Stimulated activated CD4-positive, alpha-beta T cell treated with anti-CD3 and anti-CD28 coated beads, Interleukin-15, amount 100 ng/mL, for 48 hours (primary cell): Measurements from ENCODE around the gene SH3BP1.

Experiments
- DNase-seq, 2 donors: peaks; one replicate each; pipeline ENCODE4 v3.0.0-alpha.2; 2020; ENCODE audit warnings: low read depth in 2 of 2

The SH3BP1 gene

DNA sequence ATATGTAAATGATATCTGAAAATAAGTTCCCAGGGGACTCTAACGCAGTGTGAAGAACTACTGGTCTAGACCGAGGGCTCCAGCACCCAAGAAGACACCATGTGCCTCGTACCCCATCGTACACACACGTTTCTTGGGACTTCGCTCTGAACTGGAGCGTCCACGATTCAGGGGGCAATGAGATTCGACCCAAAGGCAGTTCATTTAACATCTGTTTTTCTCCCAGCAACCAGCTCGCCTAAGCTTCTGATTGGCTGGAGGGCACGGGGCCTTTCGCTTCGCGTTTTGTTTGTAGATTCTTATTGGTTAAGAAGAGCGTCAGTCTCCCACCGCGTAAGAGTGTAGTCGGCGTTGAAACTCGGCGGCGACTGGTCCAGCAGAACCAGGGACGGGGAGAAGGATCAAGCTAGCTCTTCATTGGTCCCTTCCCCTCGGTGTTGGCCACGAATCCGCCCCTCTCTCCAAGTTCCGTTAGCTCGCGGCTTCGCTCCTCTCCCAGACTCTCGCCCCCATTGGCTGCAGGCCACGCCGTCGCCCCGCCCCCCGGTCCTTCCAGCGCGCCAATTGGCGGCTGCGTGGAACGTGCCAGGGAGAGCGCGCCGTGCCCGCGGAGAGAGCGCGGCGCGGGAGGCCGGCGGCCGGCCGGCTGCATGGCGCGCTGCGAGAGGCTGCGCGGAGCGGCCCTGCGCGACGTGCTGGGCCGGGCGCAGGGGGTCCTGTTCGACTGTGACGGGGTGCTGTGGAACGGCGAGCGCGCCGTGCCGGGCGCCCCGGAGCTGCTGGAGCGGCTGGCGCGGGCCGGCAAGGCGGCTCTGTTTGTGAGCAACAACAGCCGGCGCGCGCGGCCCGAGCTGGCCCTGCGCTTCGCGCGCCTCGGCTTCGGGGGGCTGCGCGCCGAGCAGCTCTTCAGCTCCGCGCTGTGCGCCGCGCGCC is 18.9 kb downstream of the SH3BP1 start, which contains the start of gene PDXP:
PDXP (plus strand) TSS at position 591 of the 933 bp plus-strand sequence; CDS start at position 651, 60 bp downstream.
- peak; percentile 97 for DNase-seq

DNA sequence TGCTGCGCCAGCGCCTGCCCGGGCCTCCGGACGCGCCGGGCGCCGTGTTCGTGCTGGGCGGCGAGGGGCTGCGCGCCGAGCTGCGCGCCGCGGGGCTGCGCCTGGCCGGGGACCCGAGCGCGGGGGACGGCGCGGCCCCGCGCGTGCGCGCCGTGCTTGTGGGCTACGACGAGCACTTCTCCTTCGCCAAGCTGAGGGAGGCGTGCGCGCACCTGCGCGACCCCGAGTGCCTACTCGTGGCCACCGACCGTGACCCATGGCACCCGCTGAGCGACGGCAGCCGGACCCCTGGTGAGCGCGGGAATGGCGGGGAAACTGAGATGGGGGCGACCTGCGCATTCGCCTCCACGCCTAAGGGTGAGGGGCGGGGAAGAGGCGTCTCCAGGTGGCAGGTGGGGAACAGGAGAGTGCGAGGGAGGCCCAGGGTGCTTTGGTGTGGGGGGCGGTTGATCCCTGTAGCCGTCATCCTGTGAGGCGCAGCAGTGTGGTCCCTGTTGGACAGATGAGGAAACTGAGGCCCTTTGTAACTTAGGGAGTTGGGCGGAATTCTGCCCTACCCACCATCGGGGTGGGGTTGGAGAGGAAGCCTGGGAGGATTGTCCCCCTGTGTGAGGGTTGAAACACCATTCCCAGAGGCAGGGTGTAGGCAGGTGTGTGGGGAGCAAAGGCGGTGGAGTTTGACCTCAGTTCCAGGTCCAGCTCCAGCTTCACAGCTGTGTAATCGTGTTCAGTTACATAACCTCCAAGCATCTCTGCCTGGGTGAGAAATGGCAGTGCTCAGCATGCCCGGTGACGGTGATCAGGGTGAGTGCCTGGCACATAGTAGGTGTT is 19.8 kb downstream of the SH3BP1 start:
- DNase-seq = no peak

DNA sequence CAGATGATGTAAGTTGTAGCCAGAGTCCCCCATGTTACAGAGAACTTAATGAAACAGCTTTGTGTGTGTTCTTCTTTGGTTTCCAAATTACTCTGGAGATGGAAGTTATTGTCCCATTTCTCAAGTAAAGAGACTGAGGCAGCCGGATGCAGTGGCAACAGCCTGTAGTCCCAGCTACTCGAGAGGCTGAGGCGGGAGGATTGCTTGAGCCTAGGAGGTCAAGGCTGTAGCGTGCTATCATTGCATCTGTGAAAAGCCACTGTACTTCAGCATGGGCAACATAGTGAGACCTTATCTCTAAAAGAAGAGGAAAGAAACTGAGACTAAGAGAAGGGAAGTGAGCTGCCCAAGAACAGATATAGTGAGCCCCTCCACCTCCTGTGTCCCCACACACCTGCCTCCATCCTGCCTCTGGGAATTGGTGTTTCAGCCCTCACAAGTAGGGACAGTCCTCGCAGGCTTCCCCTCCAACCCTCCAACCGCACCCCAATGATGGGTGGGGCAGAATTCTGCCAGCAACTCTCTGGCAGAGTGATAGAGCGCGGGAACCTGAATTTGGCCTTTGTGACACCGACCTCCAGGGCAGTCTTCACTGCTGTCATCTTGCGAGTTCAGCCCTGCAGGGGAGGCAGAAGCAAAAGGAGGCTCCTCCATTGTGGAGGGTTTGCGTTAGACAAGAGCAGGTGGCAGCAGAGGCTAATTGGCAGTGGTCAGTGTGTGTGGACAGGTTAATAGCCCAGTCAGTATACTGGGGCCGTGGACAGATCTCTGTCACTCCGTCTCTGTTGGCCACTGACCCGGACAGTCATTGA is 20.6 kb downstream of the SH3BP1 start:
- DNase-seq = no peak

DNA sequence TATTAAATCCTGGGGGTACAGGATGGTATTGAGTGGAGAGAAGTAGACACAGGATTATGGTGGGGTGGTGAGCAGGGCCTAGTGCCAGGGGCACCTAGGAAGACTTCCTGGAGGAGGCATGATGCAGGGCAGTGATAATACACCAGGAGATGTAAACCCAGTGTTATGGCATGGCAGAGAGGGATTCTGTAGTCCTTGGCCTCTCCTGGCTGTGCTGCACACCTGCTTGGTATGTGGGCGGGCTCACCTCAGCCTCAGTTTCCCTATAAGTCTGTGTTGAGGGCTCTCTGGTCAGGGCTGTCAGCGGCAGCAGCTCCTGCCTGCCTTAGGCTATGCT is 21.2 kb downstream of the SH3BP1 start:
- no peak for DNase-seq

DNA sequence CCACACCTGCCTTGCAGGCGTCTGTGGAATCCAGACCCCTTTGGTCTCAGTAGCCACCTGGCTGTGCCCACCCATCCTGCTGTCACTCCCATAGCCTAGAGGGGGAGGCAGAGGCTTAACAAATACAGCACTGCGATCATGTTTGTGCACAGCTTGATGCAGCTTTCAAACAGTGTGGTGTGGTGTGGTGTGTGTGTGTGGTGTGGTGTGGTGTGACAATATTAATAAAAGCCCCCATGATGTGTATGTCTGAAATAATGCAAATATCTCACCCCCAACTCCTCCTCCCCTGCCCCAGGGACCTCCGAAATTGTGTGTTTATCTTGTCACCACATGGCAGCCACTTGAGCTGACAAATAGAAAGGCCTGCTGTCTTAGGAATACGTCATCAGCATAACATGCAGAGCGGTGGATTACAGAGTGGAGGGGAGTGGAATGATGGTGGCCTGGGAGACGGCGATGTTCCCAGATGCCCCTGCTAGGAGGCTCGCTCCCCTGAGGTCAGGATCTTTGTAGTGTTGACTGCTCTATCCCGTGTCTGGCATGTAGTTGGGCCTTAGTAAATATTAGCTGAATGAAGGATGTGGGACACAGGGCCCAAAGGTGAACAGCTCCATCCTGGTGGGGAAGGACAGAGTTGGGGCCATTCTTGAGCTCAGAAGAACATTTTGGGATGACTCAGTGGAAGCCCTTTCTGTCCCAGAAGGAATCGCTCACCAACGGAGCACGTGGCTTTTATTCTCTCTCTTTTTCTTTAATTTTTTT is 21.9 kb downstream of the SH3BP1 start:
- DNase-seq = no peak

DNA sequence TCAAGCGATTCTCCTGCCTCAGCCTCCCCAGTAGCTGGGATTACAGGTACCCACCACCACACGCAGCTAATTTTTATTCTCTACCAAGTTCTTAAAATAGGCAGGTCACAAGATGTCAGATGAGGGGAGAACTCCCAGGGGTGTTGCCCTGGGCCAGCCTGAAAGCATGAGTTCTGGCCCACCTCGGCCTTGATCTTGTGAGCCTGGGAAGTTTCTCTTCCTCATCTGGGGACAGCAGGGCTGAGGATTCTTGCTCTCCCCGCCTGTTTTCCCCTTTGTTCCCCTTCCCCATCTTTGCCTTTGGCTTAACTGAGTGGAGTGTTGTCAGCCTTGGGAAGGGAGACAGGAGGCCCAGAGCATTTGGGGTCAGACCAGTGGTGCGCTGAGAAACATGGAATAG is 22.6 kb downstream of the SH3BP1 start:
- no peak for DNase-seq

DNA sequence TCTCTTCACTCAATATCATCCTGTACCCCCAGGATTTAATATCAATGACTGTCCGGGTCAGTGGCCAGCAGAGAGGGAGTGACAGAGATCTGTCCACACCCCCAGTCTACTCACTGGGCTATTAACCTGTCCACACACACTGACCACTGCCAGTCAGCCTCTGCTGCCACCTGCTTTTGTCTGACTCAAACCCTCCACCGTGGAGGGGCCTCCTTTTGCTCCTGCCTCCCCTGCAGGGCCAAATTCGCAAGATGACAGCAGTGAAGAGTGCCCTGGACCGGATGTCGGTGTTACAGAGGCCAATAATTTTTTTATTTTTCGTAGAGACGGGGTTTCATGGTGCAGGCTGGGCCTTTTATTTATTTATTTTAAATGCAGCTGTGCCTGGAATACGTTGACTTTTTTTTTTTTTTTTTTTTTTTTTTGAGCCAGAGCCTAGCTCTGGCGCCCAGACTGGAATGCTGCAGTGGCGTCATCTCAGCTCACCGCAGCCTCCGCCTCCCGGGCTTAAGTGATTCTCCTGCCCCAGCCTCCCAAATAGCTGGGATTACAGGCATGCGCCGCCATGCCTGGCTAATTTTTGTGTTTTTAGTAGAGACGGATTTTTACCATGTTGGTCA is 24.2 kb downstream of the SH3BP1 start:
- DNase-seq = no peak

DNA sequence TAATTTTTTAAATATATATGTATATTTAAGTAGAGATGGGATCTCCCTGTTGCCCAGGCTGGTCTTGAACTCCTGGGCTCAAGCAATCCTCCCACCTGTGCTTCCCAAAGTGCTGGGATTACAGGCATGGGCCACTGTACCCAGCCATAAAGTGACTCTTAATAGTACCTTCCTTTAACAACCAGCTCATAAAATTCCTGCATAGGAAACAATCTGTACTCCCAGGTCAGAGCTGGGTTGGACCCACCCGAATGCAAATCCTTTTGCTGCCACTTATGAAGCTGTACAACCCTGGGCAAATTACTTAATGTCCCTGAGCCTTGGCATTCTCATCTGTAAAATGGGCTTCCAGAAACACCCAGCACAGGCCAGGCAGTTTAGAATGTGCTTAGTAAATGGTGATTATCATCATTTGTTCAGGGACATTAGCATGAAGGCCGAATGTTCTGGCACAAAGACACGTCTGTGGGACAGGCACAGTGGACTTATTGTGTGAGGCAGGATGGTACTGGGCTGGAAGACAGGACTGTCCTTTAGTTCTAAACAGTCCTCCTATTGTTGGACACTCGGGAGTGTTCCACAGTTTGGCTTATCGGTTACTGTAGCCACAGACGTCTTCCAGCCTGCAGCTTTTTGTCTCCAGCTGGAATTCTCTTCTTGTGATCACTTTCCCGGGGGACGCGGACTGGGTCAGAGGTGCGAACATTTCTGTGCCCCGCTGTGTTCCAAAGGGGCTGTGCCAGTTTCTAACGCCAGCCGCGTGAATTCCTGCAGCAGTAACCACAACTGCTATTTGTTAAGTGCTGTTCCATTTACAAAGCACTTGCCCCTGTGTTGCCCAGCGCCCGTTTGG is 25.0 kb downstream of the SH3BP1 start:
- DNase-seq = no peak

DNA sequence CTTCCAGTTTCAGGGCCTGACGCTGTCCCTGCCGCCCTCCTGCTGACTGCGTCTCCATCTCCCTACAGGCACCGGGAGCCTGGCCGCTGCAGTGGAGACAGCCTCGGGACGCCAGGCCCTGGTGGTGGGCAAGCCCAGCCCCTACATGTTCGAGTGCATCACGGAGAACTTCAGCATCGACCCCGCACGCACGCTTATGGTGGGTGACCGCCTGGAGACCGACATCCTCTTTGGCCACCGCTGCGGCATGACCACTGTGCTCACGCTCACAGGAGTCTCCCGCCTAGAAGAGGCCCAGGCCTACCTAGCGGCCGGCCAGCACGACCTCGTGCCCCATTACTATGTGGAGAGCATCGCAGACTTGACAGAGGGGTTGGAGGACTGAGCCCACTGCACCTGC is 26.0 kb downstream of the SH3BP1 start:
- DNase-seq = no peak

DNA sequence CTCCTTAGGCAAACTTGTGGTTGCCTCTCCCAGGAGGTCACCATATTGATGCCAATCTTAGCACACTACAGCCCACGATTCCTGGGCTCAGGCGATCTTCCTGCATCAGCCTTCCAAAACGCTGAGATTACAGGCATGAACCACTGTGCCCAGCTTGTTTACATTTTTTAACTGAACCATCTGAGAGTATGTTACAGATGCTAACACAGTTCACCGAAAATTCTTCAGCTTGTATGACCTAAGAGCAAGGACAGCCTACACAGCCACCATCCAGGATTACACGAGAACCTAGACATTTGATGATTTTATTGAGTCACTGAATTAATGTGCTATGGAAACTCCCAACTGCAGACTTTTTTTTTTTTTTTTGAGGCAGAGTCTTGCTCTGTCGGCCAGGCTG is 30.1 kb downstream of the SH3BP1 start:
- DNase-seq = no peak

DNA sequence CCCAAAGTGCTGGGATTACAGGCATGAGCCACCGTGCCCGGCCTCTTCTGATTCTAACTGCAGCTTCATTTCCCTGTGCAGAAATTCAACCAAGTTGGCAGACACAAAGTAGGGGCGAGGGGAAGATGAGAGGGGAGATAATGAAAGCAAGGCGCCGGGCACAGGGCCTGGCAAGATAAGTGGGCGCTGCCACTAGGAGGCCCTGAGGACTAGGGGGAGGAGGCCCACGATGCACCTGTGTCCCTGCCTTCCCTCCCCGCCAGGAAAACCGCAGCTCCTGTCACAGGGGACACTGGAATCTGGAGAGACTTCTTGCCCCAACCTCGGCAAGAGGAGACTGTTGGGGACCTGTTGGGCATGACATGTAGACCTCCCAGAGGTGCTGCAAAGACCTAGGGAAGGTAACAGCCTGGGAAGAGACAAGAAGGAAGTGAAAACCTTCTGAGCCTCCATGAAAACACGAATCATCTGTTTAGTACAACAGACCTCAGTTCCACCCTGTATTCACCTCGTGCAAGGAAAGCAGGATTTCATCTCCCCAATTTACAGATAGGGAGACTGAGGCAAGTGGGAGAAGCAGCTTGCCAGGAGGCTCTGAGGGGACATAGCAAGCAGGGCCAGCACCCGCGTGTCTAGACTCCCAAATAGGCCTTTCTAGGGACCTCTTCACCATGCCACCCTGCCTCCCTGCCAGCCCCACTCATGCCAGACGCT is 32.9 kb downstream of the SH3BP1 start:
- DNase-seq = no peak

DNA sequence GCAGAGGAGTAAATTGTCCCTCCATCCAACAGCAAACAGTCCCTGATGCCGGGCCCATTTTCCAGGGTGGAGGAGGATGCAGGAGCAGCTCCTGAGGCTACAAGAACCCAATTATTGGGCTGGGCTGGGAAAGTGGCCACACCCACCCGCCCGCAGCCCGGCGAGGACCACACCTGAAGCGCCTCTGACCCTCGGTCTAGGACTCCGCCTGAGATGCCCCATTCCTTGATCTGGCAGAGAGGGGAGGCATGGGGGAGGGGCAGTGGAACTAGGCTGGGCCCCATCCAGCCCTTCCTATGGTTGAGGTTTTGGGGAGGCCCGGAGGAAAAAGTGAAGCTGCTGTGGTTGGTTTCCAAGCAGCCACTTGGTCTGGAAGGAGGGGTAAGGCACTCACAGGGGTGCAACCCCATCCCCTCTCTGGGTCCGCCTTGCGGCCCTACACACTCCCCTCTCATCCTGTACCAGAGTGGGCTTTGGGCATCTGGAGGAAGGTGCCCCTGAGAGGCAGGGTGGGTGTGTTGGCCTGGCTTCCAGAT is 33.5 kb downstream of the SH3BP1 start:
- DNase-seq = no peak

DNA sequence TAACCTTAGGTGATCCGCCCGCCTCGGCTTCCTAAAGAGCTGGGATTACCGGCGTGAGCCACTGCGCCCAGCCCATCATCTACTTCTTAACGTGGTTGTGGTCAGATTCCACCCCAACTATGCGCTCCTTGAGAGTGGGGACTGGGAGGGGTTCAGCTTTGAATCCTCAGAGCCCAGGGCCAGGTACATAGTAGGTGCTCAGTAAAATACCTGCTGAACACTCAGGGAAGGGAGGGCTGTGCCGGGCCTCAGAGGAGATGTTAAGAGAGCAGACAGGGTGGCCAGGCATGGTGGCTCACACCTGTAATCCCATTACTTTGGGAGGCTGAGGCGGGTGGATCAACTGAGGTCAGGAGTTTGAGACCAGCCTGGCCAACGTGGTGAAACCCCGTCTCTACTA is 34.8 kb downstream of the SH3BP1 start:
- DNase-seq = no peak

DNA sequence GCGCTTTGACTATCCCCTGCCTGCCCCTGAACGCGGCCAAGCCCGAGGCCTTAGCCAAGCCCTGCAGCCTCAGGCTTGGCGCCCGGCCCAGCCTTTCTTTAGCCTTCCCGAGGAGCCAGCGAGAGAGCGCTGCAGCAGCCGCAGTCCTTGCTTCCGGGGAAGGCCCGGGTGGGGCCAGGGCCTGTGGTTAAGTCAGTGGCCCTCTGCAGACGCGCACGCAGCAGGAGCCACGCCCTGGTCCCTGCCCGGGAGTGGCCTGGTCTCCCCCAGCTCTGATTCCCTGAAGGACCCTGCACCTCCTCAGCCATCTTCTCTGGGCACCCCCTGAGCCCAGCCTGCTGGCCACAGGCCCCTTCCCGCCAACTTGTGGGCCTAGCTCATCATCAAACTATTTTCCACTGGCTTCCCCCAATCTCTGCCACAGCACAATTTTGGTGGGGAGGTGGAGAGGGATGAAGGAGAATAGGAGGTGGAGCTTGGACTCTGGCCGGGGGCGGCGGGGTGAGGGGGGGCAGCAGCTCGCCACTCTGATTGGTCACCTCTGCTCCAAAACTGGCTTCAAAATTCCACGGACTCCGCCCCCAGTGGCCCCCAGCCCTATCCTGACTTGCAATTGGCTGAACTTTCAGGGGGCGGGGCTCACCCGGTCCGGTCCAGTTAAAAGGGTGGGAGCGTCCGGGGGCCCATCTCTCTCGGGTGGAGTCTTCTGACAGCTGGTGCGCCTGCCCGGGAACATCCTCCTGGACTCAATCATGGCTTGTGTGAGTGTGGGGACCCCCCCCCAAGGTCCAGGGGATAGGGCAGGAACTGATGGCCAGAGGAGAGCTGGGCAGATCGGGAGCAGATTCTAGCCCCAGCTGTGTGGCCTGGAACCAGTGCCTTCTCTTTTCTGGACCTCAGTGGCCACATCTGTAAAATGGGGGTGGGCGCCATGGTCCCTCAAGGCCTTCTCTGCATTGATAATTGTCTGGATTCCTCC is 35.8 kb downstream of the SH3BP1 start, which contains the start of gene LGALS1:
LGALS1 (plus strand) TSS at position 686 of the 979 bp plus-strand sequence; CDS start at position 753, 67 bp downstream.
- DNase-seq = peak; percentile 47 to 75

DNA sequence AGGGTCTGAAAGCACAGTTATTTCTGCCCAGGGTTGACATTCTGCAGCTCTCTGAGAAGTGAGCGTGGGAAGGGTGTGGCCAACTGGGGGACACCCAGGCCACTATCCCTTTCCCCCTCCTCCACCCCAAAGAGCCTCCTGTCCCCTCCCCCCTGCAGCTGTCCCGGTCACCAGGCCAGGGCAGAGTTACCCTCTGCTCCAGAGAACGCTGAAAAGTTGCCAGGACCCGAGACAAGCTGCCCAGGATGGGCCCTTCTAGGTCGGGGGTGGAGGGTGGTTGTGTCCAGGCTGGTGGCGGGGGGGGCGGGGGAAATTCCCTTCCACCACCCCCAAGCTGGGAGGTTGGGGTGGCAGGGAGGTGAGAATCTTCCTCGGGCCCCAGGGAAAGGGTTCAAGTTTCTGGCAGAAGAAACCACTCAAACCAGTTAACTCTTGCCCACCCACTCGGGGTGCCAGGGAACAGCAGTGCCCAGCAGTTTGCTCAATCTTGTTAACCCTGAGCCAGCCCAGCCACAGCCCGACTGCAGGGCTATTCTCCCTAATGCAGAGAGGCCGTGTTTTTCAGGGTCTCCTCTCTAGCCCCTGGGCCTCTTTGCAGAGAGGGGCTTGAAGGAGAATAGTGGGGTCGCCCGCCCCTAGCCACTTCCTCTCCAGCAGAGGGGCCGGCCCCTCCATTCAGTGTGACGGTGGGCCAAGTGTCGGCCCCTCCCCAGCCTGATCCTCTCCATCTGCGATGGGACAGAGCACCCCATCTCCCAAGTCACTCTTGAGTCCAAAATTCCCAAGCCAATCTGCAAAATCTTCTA is 36.7 kb downstream of the SH3BP1 start:
- DNase-seq = no peak

DNA sequence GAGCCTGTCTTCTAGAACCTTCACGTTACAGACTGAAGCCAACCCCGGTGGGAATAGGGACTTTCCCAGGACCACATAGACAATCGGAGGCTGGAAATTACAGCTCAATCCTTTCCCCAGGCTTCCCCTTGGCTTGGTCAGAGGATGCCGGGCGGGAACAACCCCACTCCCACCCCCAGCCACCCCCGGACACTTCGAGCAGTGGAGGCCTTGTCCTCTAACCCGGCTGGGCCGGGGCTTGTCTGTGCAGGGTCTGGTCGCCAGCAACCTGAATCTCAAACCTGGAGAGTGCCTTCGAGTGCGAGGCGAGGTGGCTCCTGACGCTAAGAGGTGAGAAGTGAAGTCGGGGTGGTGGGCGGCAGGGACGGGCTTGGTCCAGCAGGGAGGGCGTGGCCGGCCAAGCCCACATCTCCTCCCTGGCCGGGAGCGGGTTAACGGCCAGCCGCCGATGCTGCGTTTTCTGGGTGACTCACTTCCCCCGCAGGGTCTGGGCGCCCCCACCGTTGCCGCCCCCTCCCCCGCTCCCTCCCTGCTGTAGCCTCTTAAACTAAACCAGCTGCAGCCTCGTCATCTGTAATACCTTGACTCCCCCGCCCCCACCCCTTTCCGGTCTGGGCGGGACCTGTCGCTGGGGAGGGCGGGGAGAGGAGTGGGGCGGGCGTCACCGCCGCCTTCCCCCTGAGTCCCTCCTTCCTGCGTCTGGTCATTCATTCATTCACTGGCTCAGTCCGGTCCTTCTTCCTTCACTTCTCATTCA is 37.4 kb downstream of the SH3BP1 start:
- peak; percentile 88 to 94 for DNase-seq
